ENCODE results near the gene MRPL54. TPM values are rescaled to one million over a fixed set of nuclear protein-coding genes. Genes with fewer than 3 reads are reported as not detected.

The MRPL54 gene
- total RNA-seq, 1 experiment from 2014 or later: 67.1 TPM

DNA sequence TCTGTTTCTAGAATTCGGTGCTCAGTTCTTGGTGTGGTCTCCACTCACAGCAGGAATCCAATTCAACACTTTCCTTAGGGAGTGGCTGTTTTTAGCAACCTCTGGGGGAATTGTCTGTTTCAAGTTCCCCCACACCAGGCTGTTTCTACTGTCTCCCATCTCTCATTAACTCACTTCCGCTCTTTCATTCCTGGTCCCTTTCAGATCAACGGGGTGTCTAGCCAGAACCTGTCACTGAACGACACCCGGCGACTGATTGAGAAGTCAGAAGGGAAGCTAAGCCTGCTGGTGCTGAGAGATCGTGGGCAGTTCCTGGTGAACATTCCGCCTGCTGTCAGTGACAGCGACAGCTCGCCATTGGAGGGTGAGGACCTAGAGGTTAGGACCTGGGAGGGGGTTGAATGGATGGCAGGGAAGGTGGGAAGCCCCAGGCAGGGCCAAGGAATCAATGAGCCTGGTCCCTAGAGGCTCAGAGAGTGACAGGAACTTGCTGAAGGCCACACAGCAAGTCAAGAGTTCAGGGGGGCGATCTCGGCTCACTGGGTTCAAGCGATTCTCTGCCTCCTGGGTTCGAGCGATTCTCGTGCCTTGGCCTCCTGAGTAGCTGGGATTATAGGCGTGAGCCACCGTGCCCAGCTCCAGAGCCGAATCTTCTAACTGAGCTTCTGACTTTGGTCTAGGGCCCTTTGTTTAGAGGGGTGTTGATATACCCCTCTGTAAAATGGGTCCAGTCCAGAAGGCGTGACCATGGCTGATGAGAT lies 28.8 kb upstream of the MRPL54 start (continued):
- TF ChIP-seq RAD21 (IDR thresholded peaks at IDR 0.05; ENCODE audit: low read depth) (no peak), YY1 (IDR thresholded peaks at IDR 0.05; ENCODE audit: extremely low read depth, insufficient replicate concordance, low read depth, low read length) (no peak), ELF1 (IDR thresholded peaks at IDR 0.05; ENCODE audit: borderline replicate concordance, low read depth) (no peak)

DNA sequence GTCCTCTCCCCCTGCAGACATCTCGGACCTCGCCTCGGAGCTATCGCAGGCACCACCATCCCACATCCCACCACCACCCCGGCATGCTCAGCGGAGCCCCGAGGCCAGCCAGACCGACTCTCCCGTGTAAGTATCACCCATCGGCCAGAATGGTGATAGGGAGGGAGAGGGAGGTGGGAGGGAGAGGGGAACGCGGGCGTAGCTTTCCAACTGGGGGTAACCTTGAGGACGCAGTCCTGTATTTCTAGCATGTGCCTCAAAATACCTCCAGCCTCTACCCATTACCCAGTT lies 28.2 kb upstream of the MRPL54 start:
- Histone ChIP-seq H3K4me2 (ENCODE audit: low read length) (no peak overlapping the region), H4K20me1 (ENCODE audit: insufficient read depth) (no peaks in the 10 kb centered on the region), H2AFZ (ENCODE audit: low read depth, low read length, poor library complexity, severe bottlenecking) (no peak overlapping the region), H3K4me1 (ENCODE audit: control insufficient read depth in 1 of 2, insufficient read depth in 2 of 2, low read length in 2 of 2) (peaks cover 5 to 19% of the 10 kb centered on the region in 2 experiments), H3K4me3 (replicated peaks in 1 of 2; ENCODE audit: low read depth in 1 of 2, low read length in 2 of 2) (no peak overlapping the region), H3K36me3 (ENCODE audit: control insufficient read depth in 1 of 2, insufficient read depth in 2 of 2, low read length in 2 of 2) (peaks cover 0 to 3% of the 10 kb centered on the region in 2 experiments; a peak in 2 of 4 replicates), H3K27ac (ENCODE audit: low read depth, low read length) (no peak overlapping the region), H3K79me2 (ENCODE audit: insufficient read depth, low read length) (no peaks in the 10 kb centered on the region), H3K9me3 (ENCODE audit: control insufficient read depth in 1 of 2, insufficient read depth in 1 of 2, low read depth in 1 of 2, low read length in 2 of 2) (no peaks in the 10 kb centered on the region), H3K9ac (ENCODE audit: low read length) (no peak overlapping the region), H3K9me2 (ENCODE audit: insufficient read depth) (no peaks in the 10 kb centered on the region), H3K27me3 (ENCODE audit: insufficient read depth, low read length) (no peaks in the 10 kb centered on the region)
- ChIA-PET RAD21 (ENCODE audit: low non-redundant PET in 1 of 2, low total read pairs in 2 of 2, uncharacterized antibody in 2 of 2, unreplicated experiment in 2 of 2) (no interaction called here), CTCF (no interaction called here), POLR2A (interaction anchor here (0.6 kb wide), 1 partner anchor 12 kb away, joined by 5 read pairs; no protein-coding TSS in a partner anchor)
- ATAC-seq: no peak
- TF ChIP-seq, protein P1, sequence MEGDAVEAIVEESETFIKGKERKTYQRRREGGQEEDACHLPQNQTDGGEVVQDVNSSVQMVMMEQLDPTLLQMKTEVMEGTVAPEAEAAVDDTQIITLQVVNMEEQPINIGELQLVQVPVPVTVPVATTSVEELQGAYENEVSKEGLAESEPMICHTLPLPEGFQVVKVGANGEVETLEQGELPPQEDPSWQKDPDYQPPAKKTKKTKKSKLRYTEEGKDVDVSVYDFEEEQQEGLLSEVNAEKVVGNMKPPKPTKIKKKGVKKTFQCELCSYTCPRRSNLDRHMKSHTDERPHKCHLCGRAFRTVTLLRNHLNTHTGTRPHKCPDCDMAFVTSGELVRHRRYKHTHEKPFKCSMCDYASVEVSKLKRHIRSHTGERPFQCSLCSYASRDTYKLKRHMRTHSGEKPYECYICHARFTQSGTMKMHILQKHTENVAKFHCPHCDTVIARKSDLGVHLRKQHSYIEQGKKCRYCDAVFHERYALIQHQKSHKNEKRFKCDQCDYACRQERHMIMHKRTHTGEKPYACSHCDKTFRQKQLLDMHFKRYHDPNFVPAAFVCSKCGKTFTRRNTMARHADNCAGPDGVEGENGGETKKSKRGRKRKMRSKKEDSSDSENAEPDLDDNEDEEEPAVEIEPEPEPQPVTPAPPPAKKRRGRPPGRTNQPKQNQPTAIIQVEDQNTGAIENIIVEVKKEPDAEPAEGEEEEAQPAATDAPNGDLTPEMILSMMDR (IDR thresholded peaks at IDR 0.05 in 2 of 3, conservative IDR thresholded peaks at IDR 0.05 in 1 of 3; ENCODE audit: borderline replicate concordance in 1 of 3, insufficient read depth in 1 of 3, low read depth in 2 of 3, low read length in 2 of 3): no peak
- no peak for TF ChIP-seq JUND (IDR thresholded peaks at IDR 0.05)
- TF ChIP-seq ZFX (IDR thresholded peaks at IDR 0.05): no peak
- TF ChIP-seq POLR2A (IDR thresholded peaks at IDR 0.05; ENCODE audit: borderline replicate concordance, extremely low read depth, insufficient read depth, insufficient read length): no peak
- TF ChIP-seq CBX3 (IDR thresholded peaks at IDR 0.05; ENCODE audit: low read depth): no peak
- no peak for TF ChIP-seq FOSL1 (IDR thresholded peaks at IDR 0.05; ENCODE audit: low read depth)
- TF ChIP-seq EGR1 (IDR thresholded peaks at IDR 0.05; ENCODE audit: low read depth): no peak
- BruUV-seq (replicated peaks): no TSS peak
- no peak for DNase-seq (ENCODE audit: low read depth, low spot score)
- intact Hi-C loops (cut with micrococcal nuclease): no loop called here

All from HCT116 (cell line).